A673 (cell line): ENCODE data around the gene SLC4A8.

ENCODE experiments used
- CTCF ChIP-seq: fragments of 300-800, 200-600 bp; sonication (generic); conservative IDR thresholded peaks from 2 replicates; pipeline ENCODE4 v1.5.1; 2017; ENCODE audit warnings: low read depth, mild to moderate bottlenecking, antibody characterized with exemption, low read length, moderate library complexity, mixed read lengths
- EZH2 ChIP-seq: fragments of 200-600 bp; sonication (generic); IDR thresholded peaks from 2 replicates; pipeline ENCODE4 v1.6.1; 2017; ENCODE audit warnings: borderline replicate concordance, low read depth, mild to moderate bottlenecking, mixed read lengths, antibody characterized with exemption, low read length; ENCODE audit not compliant: poor library complexity, severe bottlenecking

DNA sequence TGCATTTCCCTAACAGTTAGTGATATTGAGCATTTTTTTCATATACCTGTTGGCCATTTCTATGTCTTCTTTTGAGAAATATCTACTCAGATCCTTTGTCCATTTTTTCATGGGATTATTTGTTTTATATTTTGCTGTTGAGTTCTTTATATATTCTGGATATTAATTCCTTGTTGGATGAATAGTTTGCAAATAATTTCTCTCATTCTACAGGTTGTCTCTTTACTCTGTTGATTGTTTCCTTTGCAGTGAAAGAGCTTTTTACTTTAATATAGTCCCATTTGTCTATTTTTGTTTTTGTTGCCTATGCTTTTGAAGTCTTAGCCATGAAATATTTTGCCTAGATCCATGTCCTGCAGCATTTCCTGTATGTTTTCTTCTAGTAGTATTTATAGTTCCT is 11.5 kb upstream of the SLC4A8 start:
- TF ChIP-seq CTCF (no peak), EZH2 (no peak)
